Fibroblast of lung (primary cell): Measurements from ENCODE around the gene ADRM1.

ENCODE experiments used
- EZH2 ChIP-seq: IDR thresholded peaks from 2 replicates; pipeline ENCODE4 v1.5.1; 2012; ENCODE audit warnings: low read length, control low read depth, mild to moderate bottlenecking; ENCODE audit errors: missing control alignments
- TF ChIP-seq, protein P1 (sequence below), 2 donors: IDR thresholded peaks in 1 of 2; conservative IDR thresholded peaks in 1 of 2; 1 replicate in 1 of 2; 2 replicates in 1 of 2; pipeline ENCODE4 v1.5.1; 2011 to 2012; ENCODE audit warnings: low read length in 2 of 2, control low read depth in 1 of 2, inconsistent platforms in 1 of 2, low read depth in 1 of 2, mild to moderate bottlenecking in 1 of 2

DNA sequence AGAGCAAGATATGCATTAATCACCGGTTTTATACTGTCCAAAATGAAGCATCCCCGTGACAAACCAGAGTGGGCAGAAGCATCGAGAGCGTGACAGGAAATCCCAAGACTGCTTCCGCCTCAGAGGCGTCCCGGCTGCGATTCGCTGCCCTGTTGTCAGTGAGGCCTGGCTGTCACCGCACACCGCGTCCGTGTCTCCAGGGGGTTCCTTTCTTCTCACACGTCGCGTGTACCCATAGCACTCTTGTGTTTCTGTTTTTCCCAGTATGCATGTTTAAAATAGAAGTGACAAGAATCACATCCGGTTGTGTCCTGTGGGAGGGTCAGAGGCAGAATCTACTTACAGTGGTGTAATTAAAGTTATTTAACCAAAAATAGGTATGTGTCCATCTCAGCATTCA lies 8.3 kb upstream of the ADRM1 start:
- TF ChIP-seq, protein P1, sequence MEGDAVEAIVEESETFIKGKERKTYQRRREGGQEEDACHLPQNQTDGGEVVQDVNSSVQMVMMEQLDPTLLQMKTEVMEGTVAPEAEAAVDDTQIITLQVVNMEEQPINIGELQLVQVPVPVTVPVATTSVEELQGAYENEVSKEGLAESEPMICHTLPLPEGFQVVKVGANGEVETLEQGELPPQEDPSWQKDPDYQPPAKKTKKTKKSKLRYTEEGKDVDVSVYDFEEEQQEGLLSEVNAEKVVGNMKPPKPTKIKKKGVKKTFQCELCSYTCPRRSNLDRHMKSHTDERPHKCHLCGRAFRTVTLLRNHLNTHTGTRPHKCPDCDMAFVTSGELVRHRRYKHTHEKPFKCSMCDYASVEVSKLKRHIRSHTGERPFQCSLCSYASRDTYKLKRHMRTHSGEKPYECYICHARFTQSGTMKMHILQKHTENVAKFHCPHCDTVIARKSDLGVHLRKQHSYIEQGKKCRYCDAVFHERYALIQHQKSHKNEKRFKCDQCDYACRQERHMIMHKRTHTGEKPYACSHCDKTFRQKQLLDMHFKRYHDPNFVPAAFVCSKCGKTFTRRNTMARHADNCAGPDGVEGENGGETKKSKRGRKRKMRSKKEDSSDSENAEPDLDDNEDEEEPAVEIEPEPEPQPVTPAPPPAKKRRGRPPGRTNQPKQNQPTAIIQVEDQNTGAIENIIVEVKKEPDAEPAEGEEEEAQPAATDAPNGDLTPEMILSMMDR (conservative IDR thresholded peaks at IDR 0.05 in 1 of 2, IDR thresholded peaks at IDR 0.05 in 1 of 2; ENCODE audit: low read depth in 1 of 2, low read length in 2 of 2), result no peak
- TF ChIP-seq EZH2, result no peak
